ENCODE measurements around the gene CCDC57. TPM values are rescaled to one million over a fixed set of nuclear protein-coding genes. Genes with fewer than 3 reads are reported as not detected.
"Not testable (repeated sequence)": the region's sequence is repeated elsewhere in the genome, so short reads cannot be mapped to it uniquely, and the experiment has no call there.

Gene CCDC57
- total RNA-seq, 4 donors from 2014 or later, result 7.9 to 22.1 (median 9.8) TPM

GRCh38 chr17:82134101-82134500 is 78.5 kb downstream of the CCDC57 start:
- intact Hi-C loops (cut with DNase I), result no loop called here
- 48 to 78% methylated on average over 10 to 11 of the region's 11 CpGs for WGBS, 2 donors
- Histone ChIP-seq H3K36me3 (no peaks in the 10 kb centered on the region), H3K27ac (peak overlapping the region; percentile 24 to 85 (median 72)), H3K4me1 (peaks cover 0 to 22% (median 0%) of the 10 kb centered on the region in 3 donors), H3K9me3 (no peaks in the 10 kb centered on the region), H3K27me3 (no peaks in the 10 kb centered on the region), H3K4me3 (no peak overlapping the region)
- no peak for TF ChIP-seq CTCF (IDR thresholded peaks at IDR 0.05)
- TF ChIP-seq POLR2A (IDR thresholded peaks at IDR 0.05), result no peak
- no peak for DNase-seq

- Histone ChIP-seq H3K27ac (peak overlapping the region in 3 of 4 donors; percentile 68 to 85 (median 77)), H3K4me1 (peaks cover 0 to 22% (median 0%) of the 10 kb centered on the region in 3 donors)
- H3K4me3 ChIP-seq; DNase-seq; H3K36me3 ChIP-seq; intact Hi-C loops (cut with DNase I); H3K27me3 ChIP-seq; H3K9me3 ChIP-seq: not testable (repeated sequence)
- 40 to 52% methylated on average over 7 to 8 of the region's 8 CpGs for WGBS, 2 donors
Observed at GRCh38 chr17:82133166-82133953, 79.3 kb downstream of the CCDC57 start.

- Histone ChIP-seq H3K27ac (no peak overlapping the region), H3K9me3 (no peaks in the 10 kb centered on the region), H3K27me3 (no peaks in the 10 kb centered on the region), H3K4me1 (peaks cover 0 to 14% (median 0%) of the 10 kb centered on the region in 3 donors), H3K4me3 (no peak overlapping the region), H3K36me3 (peaks cover 0 to 30% (median 0%) of the 10 kb centered on the region in 3 donors)
- TF ChIP-seq CTCF (IDR thresholded peaks at IDR 0.05), result peak in 1 of 6 experiments; percentile 5
- TF ChIP-seq POLR2A (IDR thresholded peaks at IDR 0.05), result no peak
- 80 to 92% methylated on average over 2 of the region's 4 CpGs for WGBS, 2 donors
- intact Hi-C loops (cut with DNase I), result no loop called here
- DNase-seq, result no peak
Observed at GRCh38 chr17:82129095-82129494, 83.5 kb downstream of the CCDC57 start.

GRCh38 chr17:82128287-82128686 is 84.4 kb downstream of the CCDC57 start:
- Histone ChIP-seq H3K9me3 (no peaks in the 10 kb centered on the region), H3K27ac (no peak overlapping the region), H3K4me3 (no peak overlapping the region), H3K4me1 (peaks cover 0 to 6% (median 0%) of the 10 kb centered on the region in 3 donors), H3K27me3 (no peaks in the 10 kb centered on the region), H3K36me3 (peaks cover 0 to 32% (median 0%) of the 10 kb centered on the region in 3 donors)
- TF ChIP-seq CTCF (IDR thresholded peaks at IDR 0.05) (no peak), POLR2A (IDR thresholded peaks at IDR 0.05) (no peak)
- intact Hi-C loops (cut with DNase I), result no loop called here
- DNase-seq, result no peak
- WGBS, 2 donors, result 78 to 89% methylated on average over 8 of the region's 15 CpGs

- Histone ChIP-seq H3K36me3 (peaks cover 0 to 33% (median 0%) of the 10 kb centered on the region in 3 donors), H3K4me3 (no peak overlapping the region), H3K27me3 (no peaks in the 10 kb centered on the region), H3K4me1 (peaks cover 0 to under 1% (median 0%) of the 10 kb centered on the region in 3 donors), H3K27ac (no peak overlapping the region), H3K9me3 (no peaks in the 10 kb centered on the region)
- TF ChIP-seq CTCF (IDR thresholded peaks at IDR 0.05) (no peak), POLR2A (IDR thresholded peaks at IDR 0.05) (no peak)
- 93 to 100% methylated on average over 3 of the region's 9 CpGs for WGBS, 2 donors
- intact Hi-C loops (cut with DNase I), result no loop called here
- no peak for DNase-seq
Observed at GRCh38 chr17:82127704-82128103, 84.9 kb downstream of the CCDC57 start.

Measured in esophagus squamous epithelium (tissue), 5 donors.